Measurements from ENCODE around the gene ADCY7. TPM values are rescaled to one million over a fixed set of nuclear protein-coding genes. Genes with fewer than 3 reads are reported as not detected.

ADCY7 gene
- total RNA-seq, 6 experiments from 2014 or later: 2.5 to 10.2 (median 6.5) TPM

GRCh38 chr16:50272687-50273381 lies 6.5 kb downstream of the ADCY7 start:
- intact Hi-C loops (cut with DNase I): no loop called here
- H3K9me3 ChIP-seq: no peaks in the 10 kb centered on the region
- WGBS (ENCODE audit: insufficient coverage, low coverage, low lambda C conversion rate, missing lambda C conversion rate): no CpG with 5 or more reads among the region's 5 CpGs
- ATAC-seq (no peak), DNase-seq (peak in 1 of 3 donors; percentile 24)
- H3K4me3 ChIP-seq: no peak overlapping the region
- TF ChIP-seq POLR2A (IDR thresholded peaks at IDR 0.05): no peak
- TF ChIP-seq, protein P1, sequence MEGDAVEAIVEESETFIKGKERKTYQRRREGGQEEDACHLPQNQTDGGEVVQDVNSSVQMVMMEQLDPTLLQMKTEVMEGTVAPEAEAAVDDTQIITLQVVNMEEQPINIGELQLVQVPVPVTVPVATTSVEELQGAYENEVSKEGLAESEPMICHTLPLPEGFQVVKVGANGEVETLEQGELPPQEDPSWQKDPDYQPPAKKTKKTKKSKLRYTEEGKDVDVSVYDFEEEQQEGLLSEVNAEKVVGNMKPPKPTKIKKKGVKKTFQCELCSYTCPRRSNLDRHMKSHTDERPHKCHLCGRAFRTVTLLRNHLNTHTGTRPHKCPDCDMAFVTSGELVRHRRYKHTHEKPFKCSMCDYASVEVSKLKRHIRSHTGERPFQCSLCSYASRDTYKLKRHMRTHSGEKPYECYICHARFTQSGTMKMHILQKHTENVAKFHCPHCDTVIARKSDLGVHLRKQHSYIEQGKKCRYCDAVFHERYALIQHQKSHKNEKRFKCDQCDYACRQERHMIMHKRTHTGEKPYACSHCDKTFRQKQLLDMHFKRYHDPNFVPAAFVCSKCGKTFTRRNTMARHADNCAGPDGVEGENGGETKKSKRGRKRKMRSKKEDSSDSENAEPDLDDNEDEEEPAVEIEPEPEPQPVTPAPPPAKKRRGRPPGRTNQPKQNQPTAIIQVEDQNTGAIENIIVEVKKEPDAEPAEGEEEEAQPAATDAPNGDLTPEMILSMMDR (IDR thresholded peaks at IDR 0.05): no peak
- no peaks in the 10 kb centered on the region for H3K27me3 ChIP-seq
- no peak overlapping the region for H3K27ac ChIP-seq
- H3K36me3 ChIP-seq: no peaks in the 10 kb centered on the region
- no peaks in the 10 kb centered on the region for H3K4me1 ChIP-seq

- no peak for TF ChIP-seq POLR2A (IDR thresholded peaks at IDR 0.05)
- TF ChIP-seq, protein P1 (IDR thresholded peaks at IDR 0.05): no peak
- 82% methylated on average over 2 of the region's 2 CpGs for WGBS (ENCODE audit: insufficient coverage, low coverage, low lambda C conversion rate, missing lambda C conversion rate)
- H3K27ac ChIP-seq: no peak overlapping the region
- no peak for DNase-seq
- H3K4me1 ChIP-seq: no peaks in the 10 kb centered on the region
- no peak overlapping the region for H3K4me3 ChIP-seq
- intact Hi-C loops (cut with DNase I): no loop called here
- ATAC-seq: no peak
- no peaks in the 10 kb centered on the region for H3K9me3 ChIP-seq
- H3K36me3 ChIP-seq: no peaks in the 10 kb centered on the region
- no peaks in the 10 kb centered on the region for H3K27me3 ChIP-seq
Observed at GRCh38 chr16:50273382-50273690, 7.0 kb downstream of the ADCY7 start.

DNA sequence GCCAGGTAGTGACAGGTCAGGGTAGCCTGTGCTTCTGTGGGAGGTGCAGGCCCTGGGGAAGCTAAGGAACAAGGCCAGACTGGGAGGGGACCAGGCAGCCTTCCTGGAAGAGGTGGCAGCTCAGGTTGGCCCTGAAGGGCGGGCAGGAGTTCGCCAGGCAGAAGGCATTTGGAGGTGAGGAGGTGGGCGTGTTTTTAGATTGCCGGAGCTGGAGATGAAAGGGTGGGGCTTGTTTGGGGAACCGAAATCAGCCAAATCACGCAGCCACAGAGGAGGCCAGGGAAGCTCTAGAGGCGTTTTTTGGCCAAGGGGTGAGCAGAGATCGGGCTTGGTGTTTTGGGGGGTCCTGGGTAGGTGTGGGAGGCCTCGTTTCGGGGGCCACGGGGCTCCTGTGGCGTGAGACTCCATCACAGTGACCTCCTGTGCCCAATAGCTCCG lies 7.6 kb downstream of the ADCY7 start:
- no peaks in the 10 kb centered on the region for H3K9me3 ChIP-seq
- H3K4me1 ChIP-seq: no peaks in the 10 kb centered on the region
- peak overlapping the region; percentile 11 to 64 (median 57) for H3K27ac ChIP-seq
- H3K4me3 ChIP-seq: peak overlapping the region in 2 of 3 donors; percentile 14 to 36
- H3K36me3 ChIP-seq: no peaks in the 10 kb centered on the region
- intact Hi-C loops (cut with DNase I): no loop called here
- no peaks in the 10 kb centered on the region for H3K27me3 ChIP-seq
- 61% methylated on average over 9 of the region's 13 CpGs for WGBS (ENCODE audit: insufficient coverage, low coverage, low lambda C conversion rate, missing lambda C conversion rate)
- TF ChIP-seq, protein P1 (IDR thresholded peaks at IDR 0.05): no peak
- no peak for TF ChIP-seq POLR2A (IDR thresholded peaks at IDR 0.05)
- ATAC-seq (peak; percentile 6 to 54 (median 38)), DNase-seq (peak in 2 of 3 donors; percentile 47 to 63)

DNA sequence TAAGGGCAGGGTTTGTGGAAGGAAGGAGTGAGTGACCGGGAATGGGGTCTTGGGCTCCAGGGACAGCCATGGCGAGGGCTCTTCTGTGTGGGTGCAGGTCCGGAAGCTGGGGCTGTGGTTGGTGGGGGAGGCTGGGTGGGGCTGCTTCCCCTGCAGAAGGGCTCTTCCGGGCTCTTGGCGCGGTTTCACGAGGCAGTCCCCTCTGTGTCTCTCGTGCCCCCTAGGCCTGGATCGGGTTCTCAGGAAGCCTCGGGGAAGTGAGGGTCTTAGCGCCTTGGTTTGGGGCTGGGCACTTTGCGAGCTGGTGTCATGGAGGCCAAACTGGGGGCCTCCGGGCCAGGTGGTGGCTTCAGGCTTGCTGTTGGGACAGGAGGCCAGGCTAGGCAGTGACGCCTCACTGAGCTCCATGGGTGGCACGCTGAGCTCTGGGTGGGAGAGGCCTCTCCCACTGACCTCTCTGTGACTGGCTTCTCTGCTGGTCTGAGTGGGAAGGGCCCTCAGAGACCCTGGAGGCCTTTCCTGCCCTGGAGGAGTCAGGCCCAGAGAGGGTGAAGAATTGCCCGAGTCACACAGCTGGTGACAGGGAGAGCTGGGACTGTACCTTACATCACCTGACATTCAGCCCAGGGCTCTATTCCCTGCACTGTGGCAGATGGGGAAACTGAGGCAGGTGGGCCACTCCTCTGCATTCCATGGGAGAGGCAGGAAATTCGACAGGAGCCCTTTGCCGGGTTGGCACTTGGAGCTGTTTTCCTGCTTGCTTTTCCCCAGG lies 8.2 kb downstream of the ADCY7 start:
- Histone ChIP-seq H3K27me3 (no peaks in the 10 kb centered on the region), H3K36me3 (no peaks in the 10 kb centered on the region), H3K27ac (peak overlapping the region; percentile 11 to 64 (median 57)), H3K4me3 (peak overlapping the region in 2 of 3 donors; percentile 14 to 36), H3K9me3 (no peaks in the 10 kb centered on the region), H3K4me1 (no peaks in the 10 kb centered on the region)
- WGBS (ENCODE audit: insufficient coverage, low coverage, low lambda C conversion rate, missing lambda C conversion rate): 40% methylated on average over 1 of the region's 18 CpGs
- DNase-seq (peak in 2 of 3 donors; percentile 47 to 57), ATAC-seq (peak; percentile 13 to 34 (median 28))
- intact Hi-C loops (cut with DNase I): no loop called here
- TF ChIP-seq, protein P1 (IDR thresholded peaks at IDR 0.05): no peak
- TF ChIP-seq POLR2A (IDR thresholded peaks at IDR 0.05): no peak

Data from right lobe of liver (tissue), 6 donors.